SKM-1 treated with dmso at 0.1 percent for 144 hours (cell line): ENCODE measurements around the gene VWA3A.
"Not testable (repeated sequence)": the region's sequence is repeated elsewhere in the genome, so short reads cannot be mapped to it uniquely, and the experiment has no call there.

Source experiments
- DNase-seq: peaks from one replicate; lab custom pipeline; 2025; ENCODE audit not compliant: unreplicated experiment; lab: John Stamatoyannopoulos, UW

Gene VWA3A

DNA sequence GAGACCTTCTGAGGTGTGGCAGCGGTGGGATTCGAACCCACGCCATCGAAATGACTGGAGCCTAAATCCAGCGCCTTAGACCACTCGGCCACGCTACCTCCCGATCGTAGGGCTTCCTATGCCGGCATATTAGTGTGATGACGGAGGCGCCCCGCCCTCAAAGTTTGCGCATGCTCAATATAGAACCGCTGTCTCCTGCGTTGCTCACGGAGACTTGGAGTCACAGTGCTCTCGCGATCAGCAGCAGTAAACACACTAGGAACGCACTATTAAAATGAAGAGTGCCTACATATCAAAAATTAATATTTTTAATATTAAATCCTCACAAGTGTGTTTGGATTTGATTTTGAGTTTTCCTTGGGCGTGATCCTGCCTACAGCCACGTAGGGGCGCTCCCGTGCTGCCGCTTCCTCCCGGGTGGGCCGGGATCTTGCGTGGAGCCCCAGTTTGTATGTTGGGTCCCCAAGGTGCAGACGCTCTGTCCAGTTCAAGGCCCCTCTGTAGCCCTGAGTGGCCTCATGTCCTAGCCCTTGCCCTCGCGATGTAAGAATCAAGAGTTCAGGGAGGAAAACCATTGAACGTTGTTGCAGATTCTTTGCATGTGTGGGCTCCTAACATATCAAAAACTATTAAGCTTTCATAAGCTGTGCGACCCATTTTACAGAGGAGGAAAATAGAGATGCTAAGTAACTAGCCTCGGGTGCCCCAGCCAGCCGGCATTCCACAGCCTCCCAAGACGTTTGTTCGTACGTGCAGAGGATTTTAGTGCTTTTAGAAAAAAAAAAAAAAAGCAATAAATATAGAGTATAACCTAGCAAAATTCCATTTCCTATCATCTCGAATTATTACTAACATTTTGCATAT, 103.6 kb downstream of the VWA3A start:
- peak; percentile 70 for DNase-seq

DNA sequence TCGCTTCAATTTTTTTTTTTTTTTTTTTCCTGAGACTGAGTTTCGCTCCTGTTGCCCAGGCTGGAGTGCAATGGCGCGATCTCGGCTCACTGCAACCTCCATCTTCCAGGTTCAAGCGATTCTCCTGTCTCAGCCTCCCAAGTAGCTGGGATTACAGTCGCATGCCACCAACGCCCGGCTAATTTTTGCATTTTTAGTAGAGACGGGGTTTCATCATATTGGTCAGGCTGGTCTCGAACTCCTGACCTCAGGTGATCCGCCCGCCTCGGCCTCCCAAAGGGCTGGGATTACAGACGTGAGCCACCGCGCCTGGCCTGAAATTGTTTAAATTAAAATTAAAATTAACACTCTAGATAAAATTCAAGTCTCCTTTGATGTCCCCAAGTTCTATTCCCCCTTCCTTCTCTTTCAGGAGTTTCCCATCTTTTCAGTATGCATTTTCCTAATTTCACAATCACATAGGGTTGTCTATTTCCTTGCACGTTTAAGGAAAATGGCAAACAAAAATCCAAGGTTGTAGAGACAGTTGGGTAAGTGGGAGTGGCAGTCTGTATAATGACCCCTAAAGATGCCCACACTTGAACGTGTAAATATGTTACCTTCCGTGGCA, 104.3 kb downstream of the VWA3A start:
- DNase-seq, result not testable (repeated sequence)

DNA sequence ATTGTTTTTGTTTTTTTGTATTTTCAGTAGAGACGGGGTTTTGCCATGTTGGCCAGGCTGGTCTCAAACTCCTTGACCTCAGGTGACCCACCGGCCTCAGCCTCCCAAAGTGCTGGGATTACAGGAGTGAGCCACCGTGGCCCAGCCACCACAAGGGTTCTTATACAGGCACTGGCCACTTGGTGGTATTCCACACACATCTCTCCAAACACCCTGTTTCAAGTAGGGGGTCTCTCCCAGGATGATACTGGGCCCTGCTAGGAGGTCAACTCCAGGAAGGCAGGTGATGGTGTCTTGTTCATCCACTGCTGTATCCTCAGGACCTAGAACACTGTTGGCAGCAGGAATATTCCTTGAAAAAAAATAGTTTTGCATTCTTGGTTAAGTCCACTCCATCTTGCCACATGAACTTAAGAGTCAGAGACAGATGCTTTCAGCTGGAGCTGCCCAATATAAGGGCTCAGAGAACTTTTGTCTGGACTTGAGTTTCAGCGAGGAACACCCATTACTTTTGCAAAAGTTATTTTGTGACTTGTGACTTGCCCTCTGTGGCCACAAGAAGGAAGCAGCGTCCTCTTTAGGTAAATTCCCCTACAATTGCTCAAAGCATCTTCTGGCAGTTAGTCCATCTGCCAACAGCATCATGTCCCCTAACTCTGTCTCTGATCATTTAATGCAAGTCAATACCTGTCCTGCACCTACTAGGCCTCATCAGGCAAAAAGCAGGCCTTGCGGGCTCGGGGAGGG, 106.4 kb downstream of the VWA3A start:
- no peak for DNase-seq

DNA sequence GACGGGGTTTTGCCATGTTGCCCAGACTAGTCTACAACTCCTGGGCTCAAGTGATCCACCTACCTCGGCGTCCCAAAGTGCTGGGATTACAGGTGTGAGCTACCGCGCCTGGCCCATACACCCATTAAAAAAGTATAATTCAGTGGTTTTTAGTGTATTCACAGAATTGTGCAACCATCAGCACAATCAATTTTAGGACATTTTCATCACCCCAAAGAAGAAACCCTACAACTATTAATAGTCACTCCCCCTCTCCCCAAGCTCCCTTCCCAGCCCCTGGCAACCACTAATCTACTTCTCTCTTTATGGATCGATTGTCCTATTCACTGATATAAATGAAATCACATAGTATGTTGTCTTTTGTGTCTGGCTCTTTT, 109.9 kb downstream of the VWA3A start:
- no peak for DNase-seq

DNA sequence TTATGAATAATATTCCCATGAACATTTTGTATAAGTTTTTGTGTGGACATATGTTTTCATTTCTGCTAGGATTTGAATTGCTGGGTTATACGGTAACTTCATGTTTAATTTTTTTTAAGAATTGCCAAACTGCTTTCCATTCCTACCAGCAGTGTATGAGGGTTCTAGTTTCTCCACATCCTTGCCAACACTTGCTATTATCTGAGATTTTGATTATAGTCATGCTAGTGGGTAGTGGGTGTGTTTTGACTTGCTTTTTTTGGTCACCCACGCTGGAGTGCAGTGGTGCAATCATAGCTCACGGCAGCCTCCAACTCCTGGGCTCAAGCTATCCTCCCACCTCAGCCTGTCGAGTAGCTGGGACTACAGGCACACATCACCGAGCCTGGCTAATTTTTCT, 110.8 kb downstream of the VWA3A start:
- DNase-seq, result no peak

DNA sequence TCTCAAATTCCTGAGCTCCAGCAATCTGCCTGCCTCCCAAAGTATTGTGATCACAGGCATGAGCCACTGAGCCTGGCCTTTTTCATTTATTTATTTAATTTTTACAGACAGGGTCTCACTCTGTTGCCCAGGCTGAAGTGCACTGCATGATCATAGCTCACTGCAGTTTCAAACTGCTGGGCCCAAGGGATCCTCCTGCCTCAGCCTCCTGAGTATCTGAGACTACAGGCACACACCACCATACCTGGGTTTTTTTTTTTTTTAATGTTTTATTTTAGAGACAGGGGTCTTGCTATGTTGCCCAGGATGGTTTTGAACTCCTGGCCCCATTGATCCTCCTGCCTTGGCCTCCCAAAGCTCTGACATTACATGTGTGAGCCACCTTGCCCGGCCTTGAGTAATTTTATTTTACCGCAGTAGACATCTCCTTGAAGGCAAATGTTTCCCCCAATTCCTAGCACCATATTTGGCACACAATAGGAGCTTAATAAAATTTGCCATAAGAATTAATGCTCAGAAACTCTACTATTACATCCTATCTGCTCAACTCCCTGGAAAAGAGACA, 111.8 kb downstream of the VWA3A start:
- no peak for DNase-seq

DNA sequence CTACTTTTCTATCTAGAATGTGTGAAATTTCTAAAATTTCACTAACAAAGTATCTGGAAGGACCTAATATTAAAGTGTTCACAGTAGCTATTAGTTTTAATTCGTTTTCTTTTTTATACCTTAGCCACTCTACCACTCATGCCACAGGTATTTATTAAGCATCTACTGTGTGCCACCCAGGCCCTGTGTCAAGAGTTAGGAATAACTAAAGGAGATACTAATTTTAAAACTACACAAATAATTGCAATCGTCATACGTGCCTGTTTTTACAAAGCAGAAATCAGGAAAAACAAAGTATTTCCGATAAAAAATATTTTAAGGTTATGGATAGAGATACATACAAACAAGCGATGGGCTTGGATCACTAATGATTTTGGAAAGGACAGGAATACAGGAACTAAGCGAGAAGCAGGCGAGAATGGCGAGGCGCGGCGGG, 113.3 kb downstream of the VWA3A start:
- DNase-seq, result no peak

DNA sequence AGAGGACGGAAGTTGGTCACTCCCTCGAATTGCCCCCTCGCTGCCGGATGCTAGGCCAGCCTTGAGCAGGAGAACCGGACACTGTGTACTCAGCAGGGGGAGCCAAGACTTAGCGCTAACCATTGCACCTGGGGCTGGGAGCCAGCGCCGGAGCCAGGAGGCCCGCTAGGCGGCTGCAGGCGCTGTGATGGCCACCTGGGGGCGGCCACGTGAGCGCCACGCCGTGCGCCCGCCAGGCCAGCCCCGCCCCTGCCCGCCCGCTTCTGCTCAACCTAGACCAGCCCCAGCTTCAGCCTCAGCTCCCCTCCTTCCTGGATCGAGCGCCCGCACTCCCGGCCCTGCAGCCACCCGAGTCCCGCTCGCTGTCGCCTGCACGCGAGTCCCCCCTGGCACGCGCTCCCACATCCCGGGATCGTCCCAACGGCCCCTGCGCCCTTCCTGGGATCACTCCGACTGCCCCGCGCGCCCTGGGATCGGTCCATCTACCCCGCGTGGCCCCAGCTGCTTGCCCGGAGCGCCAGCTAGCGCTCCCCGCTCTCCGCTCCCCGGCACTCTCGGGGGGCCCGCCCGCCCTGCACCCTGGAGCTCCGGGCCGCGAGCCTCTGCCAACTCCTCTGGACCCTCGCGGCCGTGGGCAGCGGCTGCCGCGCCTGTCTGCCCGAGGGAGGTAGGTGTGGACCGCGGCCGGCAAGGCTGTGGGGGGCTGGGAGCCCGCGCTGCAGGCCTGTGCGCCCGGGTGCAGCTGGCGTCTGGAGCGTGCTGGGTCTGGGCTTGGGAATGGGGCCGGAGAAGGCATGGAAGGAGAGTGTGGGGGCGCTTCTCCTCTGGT, 113.9 kb downstream of the VWA3A start, which contains the start of gene EEF2K:
TSS of gene EEF2K (plus strand) at position 266 of the 829 bp plus-strand sequence. CDS start 19,452 bp downstream, outside the sequence.
- peak; percentile 92 for DNase-seq
